Stomach smooth muscle (tissue), 2 donors: ENCODE results near the gene MAN2B1.
"Not testable (repeated sequence)": the region's sequence is repeated elsewhere in the genome, so short reads cannot be mapped to it uniquely, and the experiment has no call there.

Experiments used
- H3K27ac ChIP-seq: one replicate; pipeline ENCODE4 v1.7.0; 2013; ENCODE audit warnings: mild to moderate bottlenecking, low read length, inconsistent platforms
- H3K27me3 ChIP-seq, 2 donors: one replicate each; pipeline ENCODE4 v1.7.0; 2013; ENCODE audit warnings: low read length in 2 of 2; ENCODE audit not compliant: insufficient read depth in 2 of 2, control insufficient read depth in 1 of 2
- H3K36me3 ChIP-seq, 2 donors: one replicate each; pipeline ENCODE4 v1.7.0; 2013; ENCODE audit warnings: low read length in 2 of 2; ENCODE audit not compliant: control insufficient read depth in 2 of 2, insufficient read depth in 2 of 2
- H3K4me1 ChIP-seq: one replicate; pipeline ENCODE4 v1.7.0; 2013; ENCODE audit warnings: low read length; ENCODE audit not compliant: control insufficient read depth, insufficient read depth
- H3K4me3 ChIP-seq, 2 donors: one replicate each; pipeline ENCODE4 v1.7.0; 2013; ENCODE audit warnings: low read length in 2 of 2
- H3K9ac ChIP-seq, 2 donors: one replicate each; pipeline ENCODE4 v1.7.0; 2013; ENCODE audit warnings: low read length in 2 of 2, mild to moderate bottlenecking in 1 of 2
- H3K9me3 ChIP-seq, 2 donors: one replicate each; pipeline ENCODE4 v1.7.0; 2013; ENCODE audit warnings: low read length in 2 of 2; ENCODE audit not compliant: control insufficient read depth in 2 of 2
- donor health status: healthy.
- donor health status: Pancreatic carcinoma.

Gene MAN2B1

GRCh38 chr19:12689012-12689411 lies 22.5 kb upstream of the MAN2B1 start:
- peaks cover 0 to 2% of the 10 kb centered on the region in 2 donors for H3K36me3 ChIP-seq
- H3K27ac ChIP-seq: no peak overlapping the region
- no peaks in the 10 kb centered on the region for H3K27me3 ChIP-seq
- no peaks in the 10 kb centered on the region for H3K4me1 ChIP-seq
- no peaks in the 10 kb centered on the region for H3K9me3 ChIP-seq
- H3K9ac ChIP-seq: no peak overlapping the region
- H3K4me3 ChIP-seq: no peak overlapping the region

- H3K27ac ChIP-seq: no peak within 1 kb of the TSS
- H3K4me3 ChIP-seq: no peak within 1 kb of the TSS
- H3K4me1 ChIP-seq: no peaks in the 10 kb centered on the region
- H3K27me3 ChIP-seq: no peaks in the 10 kb centered on the region
- peaks cover 0 to 2% of the 10 kb centered on the region in 2 donors for H3K36me3 ChIP-seq
- H3K9me3 ChIP-seq: no peaks in the 10 kb centered on the region
- no peak within 1 kb of the TSS for H3K9ac ChIP-seq
Observed at GRCh38 chr19:12687496-12688196, 21.1 kb upstream of the MAN2B1 start, which contains the start of gene GNG14. Gene GNG14, plus strand, starts transcription at chr19:12687998. Its CDS starts 51 bp downstream, at chr19:12688049.

GRCh38 chr19:12685831-12686230 lies 19.3 kb upstream of the MAN2B1 start:
- Histone ChIP-seq H3K27ac (no peak overlapping the region), H3K4me3 (no peak overlapping the region), H3K9me3 (no peaks in the 10 kb centered on the region), H3K4me1 (no peaks in the 10 kb centered on the region), H3K27me3 (no peaks in the 10 kb centered on the region), H3K9ac (no peak overlapping the region), H3K36me3 (peaks cover 0 to 2% of the 10 kb centered on the region in 2 donors)

- H3K27me3 ChIP-seq: no peaks in the 10 kb centered on the region
- no peaks in the 10 kb centered on the region for H3K9me3 ChIP-seq
- peaks cover 20 to 28% of the 10 kb centered on the region in 2 donors for H3K36me3 ChIP-seq
- peak within 1 kb of the TSS; percentile 90 to 98 for H3K9ac ChIP-seq
- peaks cover 12% of the 10 kb centered on the region for H3K4me1 ChIP-seq
- peak within 1 kb of the TSS; percentile 94 for H3K27ac ChIP-seq
- H3K4me3 ChIP-seq: peak within 1 kb of the TSS; percentile 92 to 98
Observed at GRCh38 chr19:12681074-12681987, 14.8 kb upstream of the MAN2B1 start, which contains the start of gene DHPS. Gene DHPS, minus strand, starts transcription at chr19:12681880. Its CDS starts 114 bp downstream, at chr19:12681766.

GRCh38 chr19:12680034-12680433 lies 13.5 kb upstream of the MAN2B1 start:
- Histone ChIP-seq H3K27me3 (no peaks in the 10 kb centered on the region), H3K36me3 (peaks cover 25 to 39% of the 10 kb centered on the region in 2 donors), H3K4me3 (no peak overlapping the region), H3K27ac (no peak overlapping the region), H3K4me1 (peaks cover 13% of the 10 kb centered on the region), H3K9me3 (no peaks in the 10 kb centered on the region), H3K9ac (no peak overlapping the region)

- Histone ChIP-seq H3K36me3 (peaks cover 33 to 48% of the 10 kb centered on the region in 2 donors), H3K4me1 (peaks cover 13% of the 10 kb centered on the region)
- not testable (repeated sequence) for H3K9ac ChIP-seq, H3K4me3 ChIP-seq, H3K27ac ChIP-seq, H3K27me3 ChIP-seq, H3K9me3 ChIP-seq
Observed at GRCh38 chr19:12678039-12678438, 11.5 kb upstream of the MAN2B1 start.

GRCh38 chr19:12676928-12677327 lies 10.4 kb upstream of the MAN2B1 start:
- H3K36me3 ChIP-seq: peaks cover 38 to 53% of the 10 kb centered on the region in 2 donors
- H3K4me1 ChIP-seq: peaks cover 13% of the 10 kb centered on the region
- H3K9ac ChIP-seq: no peak overlapping the region
- no peaks in the 10 kb centered on the region for H3K9me3 ChIP-seq
- no peak overlapping the region for H3K27ac ChIP-seq
- no peaks in the 10 kb centered on the region for H3K27me3 ChIP-seq
- no peak overlapping the region for H3K4me3 ChIP-seq

- Histone ChIP-seq H3K9me3 (no peaks in the 10 kb centered on the region), H3K27ac (no peak overlapping the region), H3K36me3 (peaks cover 38 to 53% of the 10 kb centered on the region in 2 donors), H3K27me3 (no peaks in the 10 kb centered on the region), H3K9ac (no peak overlapping the region), H3K4me1 (peaks cover 13% of the 10 kb centered on the region), H3K4me3 (peak overlapping the region in 1 of 2 donors; percentile 22)
Observed at GRCh38 chr19:12676384-12676792, 9.8 kb upstream of the MAN2B1 start.

GRCh38 chr19:12675940-12676339 lies 9.4 kb upstream of the MAN2B1 start:
- H3K4me1 ChIP-seq: peaks cover 13% of the 10 kb centered on the region
- H3K9ac ChIP-seq: no peak overlapping the region
- H3K27me3 ChIP-seq: no peaks in the 10 kb centered on the region
- no peaks in the 10 kb centered on the region for H3K9me3 ChIP-seq
- peak overlapping the region in 1 of 2 donors; percentile 22 for H3K4me3 ChIP-seq
- H3K36me3 ChIP-seq: peaks cover 38 to 53% of the 10 kb centered on the region in 2 donors
- H3K27ac ChIP-seq: no peak overlapping the region

GRCh38 chr19:12675399-12675798 lies 8.9 kb upstream of the MAN2B1 start:
- Histone ChIP-seq H3K4me3 (no peak overlapping the region), H3K27me3 (no peaks in the 10 kb centered on the region), H3K4me1 (peaks cover 17% of the 10 kb centered on the region), H3K27ac (no peak overlapping the region), H3K9ac (no peak overlapping the region), H3K9me3 (no peaks in the 10 kb centered on the region), H3K36me3 (peaks cover 38 to 53% of the 10 kb centered on the region in 2 donors)
